HCT116 (cell line): ENCODE measurements around the gene DND1. TPM values are rescaled to one million over a fixed set of nuclear protein-coding genes. Genes with fewer than 3 reads are reported as not detected.

Experiments used
- ATAC-seq: fragments of 200-7000 bp; cut with Tn5 transposase; 2 replicates; pipeline ENCODE4 v1.9.1; 2020; ENCODE audit warnings: mild to moderate bottlenecking, moderate library complexity
- BruUV-seq: library from RNA; stranded (reverse); fragments of 400-500 nt; replicated peaks from 2 replicates; lab custom pipeline; 2021; lab: Mats Ljungman, UMichigan
- CTCF ChIA-PET: fragments of 300-600 bp; sonication (Branson Sonifier 250); formaldehyde crosslinking; loops from one replicate; lab custom pipeline; 2021; ENCODE audit warnings: antibody characterized with exemption; lab: Charles Lee
- POLR2A ChIA-PET: fragments of 300-600, 350-600 bp; sonication (Branson Sonifier 250); formaldehyde crosslinking; loops from one replicate; lab custom pipeline; 2021; ENCODE audit warnings: antibody characterized with exemption; lab: Charles Lee
- RAD21 ChIA-PET, 2 experiments: fragments of 300-600 bp; sonication (Branson Sonifier 250); formaldehyde crosslinking; loops; one replicate each; lab custom pipeline; 2023; ENCODE audit warnings: low total read pairs in 2 of 2; ENCODE audit not compliant: uncharacterized antibody in 2 of 2, unreplicated experiment in 2 of 2, low non-redundant PET in 1 of 2; lab: Charles Lee
- DNase-seq: peaks from one replicate; pipeline ENCODE4 v3.0.0-alpha.2; 2010; ENCODE audit warnings: low read depth, low spot score
- H2AFZ ChIP-seq: fragments of 200-600 bp; shearing (Covaris generic), sonication (generic); 2 replicates; pipeline ENCODE4 v1.6.1; 2017; ENCODE audit warnings: low read depth, mixed run types, mixed read lengths, antibody characterized with exemption, low read length; ENCODE audit not compliant: poor library complexity, severe bottlenecking
- H3K27ac ChIP-seq: 2 replicates; pipeline ENCODE4 v1.5.1; 2012; ENCODE audit warnings: low read depth, low read length
- H3K27me3 ChIP-seq: fragments of 200-600 bp; sonication (generic); 2 replicates; pipeline ENCODE4 v1.6.1; 2016; ENCODE audit warnings: mixed run types, low read length, mixed read lengths; ENCODE audit not compliant: insufficient read depth
- H3K36me3 ChIP-seq, 2 experiments: fragments of 200-500 bp in 1 of 2; fragments of 200-600 bp in 1 of 2; sonication (Bioruptor generic) in 1 of 2; sonication (generic) in 1 of 2; 2 replicates each; pipeline versions ENCODE4 v1.5.1 to v1.6.1; 2014 to 2016; ENCODE audit warnings: low read length in 2 of 2, inconsistent platforms in 1 of 2, mixed read lengths in 1 of 2, mixed run types in 1 of 2; ENCODE audit not compliant: insufficient read depth in 2 of 2, control insufficient read depth in 1 of 2
- H3K4me1 ChIP-seq, 2 experiments: fragments of 200-600 bp in 1 of 2; sonication (generic) in 1 of 2; 2 replicates each; pipeline versions ENCODE4 v1.5.1 to v1.6.1; 2012 to 2017; ENCODE audit warnings: low read length in 2 of 2, inconsistent platforms in 1 of 2, mild to moderate bottlenecking in 1 of 2, mixed read lengths in 1 of 2, mixed run types in 1 of 2, moderate library complexity in 1 of 2; ENCODE audit not compliant: insufficient read depth in 2 of 2, control insufficient read depth in 1 of 2
- H3K4me2 ChIP-seq: fragments of 200-600 bp; sonication (generic); 2 replicates; pipeline ENCODE4 v1.6.1; 2017; ENCODE audit warnings: mixed run types, low read length, mixed read lengths
- H3K4me3 ChIP-seq, 2 experiments: fragments of 200-600 bp in 1 of 2; sonication (generic) in 1 of 2; replicated peaks in 1 of 2; 2 replicates each; pipeline ENCODE4 v1.5.1; 2011 to 2016; ENCODE audit warnings: low read length in 2 of 2, control low read depth in 1 of 2, low read depth in 1 of 2, mild to moderate bottlenecking in 1 of 2, mixed read lengths in 1 of 2, mixed run types in 1 of 2
- H3K79me2 ChIP-seq: fragments of 200-600 bp; sonication (generic); 2 replicates; pipeline ENCODE4 v1.6.1; 2017; ENCODE audit warnings: mild to moderate bottlenecking, mixed run types, low read length, moderate library complexity, mixed read lengths; ENCODE audit not compliant: insufficient read depth
- H3K9ac ChIP-seq: fragments of 200-600 bp; sonication (generic); 2 replicates; pipeline ENCODE4 v1.6.1; 2016; ENCODE audit warnings: low read length, mixed read lengths
- H3K9me2 ChIP-seq: fragments of 200-600 bp; sonication (generic), shearing (Covaris generic); 2 replicates; pipeline ENCODE4 v1.6.1; 2017; ENCODE audit warnings: mixed run types, mild to moderate bottlenecking, moderate library complexity; ENCODE audit not compliant: insufficient read depth
- H3K9me3 ChIP-seq, 2 experiments: fragments of 200-500 bp in 1 of 2; fragments of 200-600 bp in 1 of 2; sonication (Bioruptor generic) in 1 of 2; sonication (generic) in 1 of 2; 2 replicates each; pipeline ENCODE4 v1.6.1; 2014 to 2017; ENCODE audit warnings: low read length in 2 of 2, mixed read lengths in 2 of 2, inconsistent platforms in 1 of 2, low read depth in 1 of 2, mild to moderate bottlenecking in 1 of 2, mixed run types in 1 of 2, moderate library complexity in 1 of 2; ENCODE audit not compliant: control insufficient read depth in 1 of 2, insufficient read depth in 1 of 2
- H4K20me1 ChIP-seq: fragments of 200-600 bp; sonication (generic), shearing (Covaris generic); 2 replicates; pipeline ENCODE4 v1.6.1; 2017; ENCODE audit warnings: mixed run types, mild to moderate bottlenecking, moderate library complexity; ENCODE audit not compliant: insufficient read depth
- CEBPB ChIP-seq: IDR thresholded peaks from 2 replicates; pipeline ENCODE4 v1.6.1; 2012; ENCODE audit warnings: low read depth
- ELF1 ChIP-seq: IDR thresholded peaks from 2 replicates; pipeline ENCODE4 v1.6.1; 2012; ENCODE audit warnings: low read depth, borderline replicate concordance
- EZH2 ChIP-seq: fragments of 200-600 bp; sonication (generic); IDR thresholded peaks from 2 replicates; pipeline ENCODE4 v1.6.1; 2017; ENCODE audit warnings: antibody characterized with exemption, mixed run types
- JUND ChIP-seq: IDR thresholded peaks from 2 replicates; pipeline ENCODE4 v1.6.1; 2012
- RAD21 ChIP-seq: IDR thresholded peaks from 2 replicates; pipeline ENCODE4 v1.6.1; 2012; ENCODE audit warnings: low read depth, mild to moderate bottlenecking
- REST ChIP-seq: IDR thresholded peaks from 2 replicates; pipeline ENCODE4 v1.6.1; 2012; ENCODE audit warnings: low read depth
- SRF ChIP-seq: IDR thresholded peaks from 2 replicates; pipeline ENCODE4 v1.6.1; 2012; ENCODE audit warnings: low read depth
- ZFX ChIP-seq: fragments of 450-650 bp; IDR thresholded peaks from 2 replicates; pipeline ENCODE4 v1.6.1; 2017
- intact Hi-C: fragments of 100-400 bp; cut with micrococcal nuclease; formaldehyde crosslinking; loops from 2 replicates; pipeline ENCODE4 v1.10.0; 2022
- total RNA-seq: library from RNA; stranded (reverse); gene quantifications from one replicate; pipeline ENCODE4 v1.2.1, GENCODE V29; 2021; ENCODE audit not compliant: unreplicated experiment

DND1 gene
- total RNA-seq, 1 experiment from 2014 or later = 2.3 TPM

GRCh38 chr5:140658870-140659269 lies 14.5 kb downstream of the DND1 start:
- H2AFZ ChIP-seq = no peak overlapping the region
- ChIA-PET POLR2A (no interaction called here), RAD21 (no interaction called here)
- no peaks in the 10 kb centered on the region for H3K79me2 ChIP-seq
- intact Hi-C loops = no loop called here
- no TSS peak for BruUV-seq
- no peak overlapping the region for H3K4me2 ChIP-seq
- no peak for ATAC-seq
- H3K4me1 ChIP-seq = peaks cover 0 to 4% of the 10 kb centered on the region in 2 experiments; a peak in 1 of 4 replicates
- no peaks in the 10 kb centered on the region for H3K9me2 ChIP-seq
- TF ChIP-seq CEBPB (no peak), ELF1 (no peak), REST (no peak), ZFX (no peak), RAD21 (no peak), JUND (no peak), EZH2 (no peak), SRF (no peak)
- TF ChIP-seq, all 23 proteins: peak for 0
- Histone ChIP-seq H3K36me3 (peaks cover 59 to 68% of the 10 kb centered on the region in 2 experiments; a peak in 3 of 4 replicates), H4K20me1 (no peaks in the 10 kb centered on the region), H3K9me3 (no peaks in the 10 kb centered on the region), H3K4me3 (no peak overlapping the region), H3K27ac (no peak overlapping the region), H3K27me3 (no peaks in the 10 kb centered on the region), H3K9ac (no peak overlapping the region)
- no peak for DNase-seq
- CTCF ChIA-PET = no interaction called here
